HFFc6 (cell line): ENCODE measurements around the gene CTNNA2. TPM values are rescaled to one million over a fixed set of nuclear protein-coding genes. Genes with fewer than 3 reads are reported as not detected.

Experiments used
- DNase-seq: peaks from one replicate; pipeline ENCODE4 v3.0.0-alpha.2; 2018
- H3K27ac Mint-ChIP-seq: 2 replicates; pipeline ENCODE4 v1.8.0; 2020; ENCODE audit warnings: mild to moderate bottlenecking, mixed read lengths
- H3K27me3 Mint-ChIP-seq: 2 replicates; pipeline ENCODE4 v1.8.0; 2021; ENCODE audit warnings: mild to moderate bottlenecking, moderate library complexity, mixed read lengths; ENCODE audit not compliant: insufficient read depth
- H3K36me3 Mint-ChIP-seq: 2 replicates; pipeline ENCODE4 v1.8.0; 2021; ENCODE audit warnings: low read depth, mixed read lengths
- H3K4me1 Mint-ChIP-seq: 2 replicates; pipeline ENCODE4 v1.8.0; 2020; ENCODE audit warnings: low read depth, mixed read lengths
- H3K4me3 Mint-ChIP-seq: 2 replicates; pipeline ENCODE4 v1.8.0; 2020; ENCODE audit warnings: mild to moderate bottlenecking, moderate library complexity, mixed read lengths
- H3K9me3 Mint-ChIP-seq: 2 replicates; pipeline ENCODE4 v1.8.0; 2020; ENCODE audit warnings: mild to moderate bottlenecking, mixed read lengths
- CTCF ChIP-seq: fragments of 200-600 bp; sonication (generic); IDR thresholded peaks from 2 replicates; pipeline ENCODE4 v1.5.0; 2021; ENCODE audit warnings: antibody characterized with exemption, mild to moderate bottlenecking
- total RNA-seq, 6 experiments: library from RNA; stranded (reverse); fragmentation: NEBNext Ultra II Directional; extraction: Animal tissue kit (Norgen Biotek cat#: 25700); gene quantifications; 2 replicates in 1 of 6; 3 replicates in 5 of 6; pipeline ENCODE4 v1.2.3, GENCODE V29; 2021

The CTNNA2 gene
- total RNA-seq, 6 experiments from 2014 or later: not detected

DNA sequence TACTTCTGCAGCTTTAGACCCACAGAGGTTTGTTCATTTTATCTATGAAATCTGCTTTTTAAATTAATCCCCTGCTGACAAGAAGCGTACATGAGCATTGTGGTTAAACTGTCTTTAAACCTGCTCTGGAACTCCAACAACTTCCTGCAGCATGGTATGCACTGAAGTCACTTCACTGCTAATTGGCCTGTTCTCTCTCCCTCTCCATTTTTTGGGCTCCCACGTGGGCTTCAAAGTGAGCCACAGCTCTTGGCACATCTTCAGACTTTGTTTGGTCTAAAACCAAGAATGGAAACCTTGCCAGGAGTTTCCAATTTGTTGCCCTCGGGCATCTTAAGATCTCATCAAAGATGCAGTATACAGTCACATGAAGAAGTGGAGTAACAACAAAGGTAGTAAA lies 480.3 kb downstream of the CTNNA2 start:
- H3K27me3 Mint-ChIP-seq: peaks cover 5% of the 10 kb centered on the region
- peaks cover 46% of the 10 kb centered on the region for H3K4me1 Mint-ChIP-seq
- H3K27ac Mint-ChIP-seq: peak overlapping the region; percentile 6; the same call in 1 of the 2 replicates
- peak overlapping the region; percentile 15 for H3K4me3 Mint-ChIP-seq
- H3K36me3 Mint-ChIP-seq: no peaks in the 10 kb centered on the region
- no peaks in the 10 kb centered on the region for H3K9me3 Mint-ChIP-seq
- TF ChIP-seq CTCF: no peak
- peak; percentile 85 for DNase-seq

- no peak for DNase-seq
- no peak overlapping the region for H3K27ac Mint-ChIP-seq
- peaks cover 51% of the 10 kb centered on the region for H3K4me1 Mint-ChIP-seq
- TF ChIP-seq CTCF: no peak
- H3K27me3 Mint-ChIP-seq: peaks cover 5% of the 10 kb centered on the region
- no peak overlapping the region for H3K4me3 Mint-ChIP-seq
- no peaks in the 10 kb centered on the region for H3K9me3 Mint-ChIP-seq
- H3K36me3 Mint-ChIP-seq: no peaks in the 10 kb centered on the region
Observed at GRCh38 chr2:79994161-79994560, 481.3 kb downstream of the CTNNA2 start.

DNA sequence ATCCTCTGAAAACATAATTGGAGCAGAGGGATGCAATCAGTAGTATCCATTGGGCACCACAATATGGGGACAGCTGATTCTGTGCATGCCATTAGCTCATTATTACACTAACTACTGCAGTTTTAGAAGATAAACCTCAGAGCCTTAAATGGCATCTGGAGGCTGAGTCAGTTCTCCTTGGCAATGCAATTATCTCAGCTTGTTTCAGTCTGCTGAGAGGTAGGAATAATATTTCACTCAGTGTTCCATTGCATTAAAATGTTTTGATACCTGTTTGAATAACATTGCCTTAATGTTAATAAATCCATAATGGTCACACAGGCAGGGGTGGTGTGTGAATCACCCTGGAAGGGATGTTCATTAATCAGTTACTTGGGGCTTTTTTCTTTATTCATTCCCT lies 482.1 kb downstream of the CTNNA2 start:
- DNase-seq: peak; percentile 48
- Mint-ChIP-seq H3K36me3 (no peaks in the 10 kb centered on the region), H3K27me3 (peaks cover 5% of the 10 kb centered on the region), H3K4me1 (peaks cover 59% of the 10 kb centered on the region), H3K9me3 (no peaks in the 10 kb centered on the region), H3K27ac (peak overlapping the region; percentile 6; the same call in 1 of the 2 replicates), H3K4me3 (no peak overlapping the region)
- TF ChIP-seq CTCF: no peak

DNA sequence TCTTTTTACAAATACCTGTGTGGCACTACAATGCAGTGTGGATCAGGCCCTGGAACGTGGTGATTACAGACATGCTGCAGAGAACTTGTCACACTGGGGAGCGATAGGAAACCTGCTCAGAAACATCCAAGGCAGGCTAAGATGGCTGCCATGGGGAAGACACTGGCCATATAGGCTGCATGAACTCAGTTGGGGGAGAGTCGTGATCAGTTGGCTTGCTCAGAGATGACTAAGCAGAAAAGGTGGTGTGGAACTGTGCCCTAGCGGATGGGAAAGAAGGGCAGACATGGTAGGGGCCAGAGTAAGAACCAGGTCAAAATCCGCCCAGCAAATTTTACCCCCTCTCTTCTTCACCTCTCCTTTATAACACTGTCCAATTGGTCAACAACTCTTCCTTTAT lies 483.9 kb downstream of the CTNNA2 start:
- Mint-ChIP-seq H3K9me3 (no peaks in the 10 kb centered on the region), H3K27ac (no peak overlapping the region), H3K36me3 (no peaks in the 10 kb centered on the region), H3K4me3 (no peak overlapping the region), H3K27me3 (peaks cover 2% of the 10 kb centered on the region; the same call in 1 of the 2 replicates), H3K4me1 (peaks cover 76% of the 10 kb centered on the region)
- no peak for TF ChIP-seq CTCF
- no peak for DNase-seq

DNA sequence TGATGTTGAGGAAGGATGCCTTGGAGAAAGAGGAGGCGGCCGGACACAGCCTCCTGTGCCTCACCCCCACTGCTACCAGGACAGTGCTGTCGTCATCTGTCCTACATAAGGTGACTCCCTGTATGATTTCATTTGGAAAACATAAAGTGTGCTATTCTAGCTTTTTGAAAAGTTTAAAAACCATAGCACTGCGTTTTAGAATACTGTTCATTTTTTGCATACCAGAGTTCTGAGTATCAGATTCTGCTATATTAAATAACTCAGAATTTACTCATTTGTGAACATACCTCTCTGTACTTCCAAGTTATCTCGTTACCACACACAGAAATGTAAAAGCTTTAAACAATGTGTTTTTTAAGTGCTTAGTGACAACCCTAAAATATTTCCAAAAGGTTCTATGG lies 488.9 kb downstream of the CTNNA2 start:
- DNase-seq: peak; percentile 69
- peaks cover 51% of the 10 kb centered on the region for H3K4me1 Mint-ChIP-seq
- peak overlapping the region; percentile 73 for H3K27ac Mint-ChIP-seq
- peak overlapping the region; percentile 58 for H3K4me3 Mint-ChIP-seq
- no peaks in the 10 kb centered on the region for H3K36me3 Mint-ChIP-seq
- H3K27me3 Mint-ChIP-seq: peaks cover 2% of the 10 kb centered on the region; the same call in 1 of the 2 replicates
- H3K9me3 Mint-ChIP-seq: no peaks in the 10 kb centered on the region
- TF ChIP-seq CTCF: no peak

DNA sequence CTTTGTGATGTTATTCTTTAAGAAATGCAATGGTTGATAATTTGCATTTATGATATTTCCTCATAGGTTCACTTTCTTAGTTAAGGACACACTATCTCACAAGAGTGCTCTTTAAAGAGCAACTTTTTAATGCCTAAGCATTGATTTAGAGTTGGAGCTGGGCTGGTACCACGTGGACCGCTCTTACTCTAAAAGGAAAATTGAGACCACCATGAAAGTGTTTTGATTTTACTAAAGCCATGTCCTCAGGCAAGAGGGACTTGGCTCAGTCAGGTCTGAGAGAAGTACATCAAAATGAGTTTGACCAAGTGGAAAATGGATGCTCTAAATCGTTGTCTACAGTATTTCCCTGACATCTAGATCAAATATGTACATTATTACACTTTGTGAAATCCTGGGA lies 489.3 kb downstream of the CTNNA2 start:
- H3K36me3 Mint-ChIP-seq: no peaks in the 10 kb centered on the region
- H3K27ac Mint-ChIP-seq: peak overlapping the region; percentile 73
- no peak for TF ChIP-seq CTCF
- H3K27me3 Mint-ChIP-seq: peaks cover under 1% of the 10 kb centered on the region; the same call in 1 of the 2 replicates
- H3K9me3 Mint-ChIP-seq: no peaks in the 10 kb centered on the region
- no peak for DNase-seq
- peak overlapping the region; percentile 58 for H3K4me3 Mint-ChIP-seq
- H3K4me1 Mint-ChIP-seq: peaks cover 48% of the 10 kb centered on the region
